BLaER1 treated with 17β-estradiol and CSF1 and Interleukin-3, amounts not matched to agents 10 nM and 100 nM (cell line): ENCODE measurements around the gene LARP4.

Experiments used
- H3K27ac ChIP-seq, 11 experiments: shearing (Covaris generic); formaldehyde crosslinking; 2 replicates each; pipeline ENCODE4 v1.8.1; 2022
- H3K27me3 ChIP-seq, 11 experiments: shearing (Covaris generic); formaldehyde crosslinking; 2 replicates each; pipeline ENCODE4 v1.8.1; 2022
- H3K36me3 ChIP-seq, 11 experiments: shearing (Covaris generic); formaldehyde crosslinking; 2 replicates each; pipeline ENCODE4 v1.8.1; 2022
- H3K4me1 ChIP-seq, 10 experiments: shearing (Covaris generic); formaldehyde crosslinking; 2 replicates each; pipeline ENCODE4 v1.8.1; 2022
- H3K4me2 ChIP-seq, 11 experiments: shearing (Covaris generic); formaldehyde crosslinking; 2 replicates each; pipeline ENCODE4 v1.8.1; 2022
- H3K4me3 ChIP-seq, 10 experiments: shearing (Covaris generic); formaldehyde crosslinking; 2 replicates each; pipeline ENCODE4 v1.8.1; 2022
- H3K9ac ChIP-seq, 11 experiments: shearing (Covaris generic); formaldehyde crosslinking; 2 replicates each; pipeline ENCODE4 v1.8.1; 2022
- H3K9me3 ChIP-seq, 11 experiments: shearing (Covaris generic); formaldehyde crosslinking; replicated peaks in 1 of 11; 2 replicates each; pipeline ENCODE4 v1.8.1; 2022
- H4K20me1 ChIP-seq, 11 experiments: shearing (Covaris generic); formaldehyde crosslinking; 2 replicates each; pipeline ENCODE4 v1.8.1; 2022
- Cebpa-rat ChIP-seq, 11 experiments: shearing (Covaris generic); IDR thresholded peaks; 2 replicates each; pipeline ENCODE4 v1.8.1; 2022

Gene LARP4

GRCh38 chr12:50508414-50508813 lies 107.7 kb downstream of the LARP4 start:
- Histone ChIP-seq H3K4me3 (peak overlapping the region in 2 of 10 experiments; percentile 90 to 97; a peak in 4 of 20 replicates), H3K27me3 (no peaks in the 10 kb centered on the region), H3K9me3 (0 out of 22 replicates have a peak, but pooled peaks cover 0 to 7% (median 0%) of the 10 kb centered on the region in 11 experiments), H3K4me1 (peaks cover 28 to 75% (median 52%) of the 10 kb centered on the region in 10 experiments), H3K4me2 (peak overlapping the region in 10 of 11 experiments; percentile 11 to 96 (median 86); a peak in 17 of 22 replicates), H3K27ac (peak overlapping the region in 3 of 11 experiments; percentile 17 to 32 (median 19); a peak in 2 of 22 replicates), H3K36me3 (peaks cover 4 to 53% (median 27%) of the 10 kb centered on the region in 11 experiments; a peak in 14 of 22 replicates), H3K9ac (peak overlapping the region in 5 of 11 experiments; percentile 7 to 99 (median 29); a peak in 5 of 22 replicates), H4K20me1 (peaks cover 38 to 72% (median 66%) of the 10 kb centered on the region in 11 experiments; a peak in 19 of 22 replicates)
- no peak for TF ChIP-seq Cebpa-rat (IDR thresholded peaks at IDR 0.05)

- Histone ChIP-seq H3K27me3 (no peaks in the 10 kb centered on the region), H3K4me1 (peaks cover 32 to 82% (median 59%) of the 10 kb centered on the region in 10 experiments), H3K9ac (peak overlapping the region in 5 of 11 experiments; percentile 7 to 99 (median 33); a peak in 5 of 22 replicates), H3K36me3 (peaks cover 4 to 59% (median 30%) of the 10 kb centered on the region in 11 experiments; a peak in 14 of 22 replicates), H3K27ac (peak overlapping the region in 4 of 11 experiments; percentile 19 to 32 (median 22); a peak in 3 of 22 replicates), H3K4me2 (peak overlapping the region in 10 of 11 experiments; percentile 11 to 96 (median 86); a peak in 18 of 22 replicates), H3K4me3 (peak overlapping the region in 2 of 10 experiments; percentile 90 to 97; a peak in 3 of 20 replicates), H3K9me3 (0 out of 22 replicates have a peak, but pooled peaks cover 0 to 7% (median 0%) of the 10 kb centered on the region in 11 experiments), H4K20me1 (peaks cover 40 to 79% (median 73%) of the 10 kb centered on the region in 11 experiments; a peak in 19 of 22 replicates)
- TF ChIP-seq Cebpa-rat (IDR thresholded peaks at IDR 0.05): no peak
Observed at GRCh38 chr12:50508970-50509663, 108.4 kb downstream of the LARP4 start.

GRCh38 chr12:50514526-50515276 lies 114.0 kb downstream of the LARP4 start:
- Histone ChIP-seq H3K4me3 (peak overlapping the region in 2 of 10 experiments; percentile 3 to 24; a peak in 2 of 20 replicates), H3K4me2 (peak overlapping the region in 9 of 11 experiments; percentile 3 to 99 (median 83); a peak in 16 of 22 replicates), H3K4me1 (peaks cover 23 to 100% (median 81%) of the 10 kb centered on the region in 10 experiments), H3K9me3 (peaks cover 0 to 7% (median 0%) of the 10 kb centered on the region in 11 experiments; a peak in 1 of 22 replicates), H3K9ac (peak overlapping the region in 2 of 11 experiments; percentile 15 to 18; a peak in 1 of 22 replicates), H3K27me3 (no peaks in the 10 kb centered on the region), H3K36me3 (peaks cover 4 to 53% (median 25%) of the 10 kb centered on the region in 11 experiments; a peak in 13 of 22 replicates), H3K27ac (peak overlapping the region in 8 of 11 experiments; percentile 3 to 93 (median 50); a peak in 10 of 22 replicates), H4K20me1 (peaks cover 16 to 72% (median 58%) of the 10 kb centered on the region in 11 experiments; a peak in 19 of 22 replicates)
- TF ChIP-seq Cebpa-rat (IDR thresholded peaks at IDR 0.05): no peak

- Histone ChIP-seq H3K4me3 (peak overlapping the region in 2 of 10 experiments; percentile 3 to 28; a peak in 2 of 20 replicates), H3K9me3 (peaks cover 0 to 7% (median 0%) of the 10 kb centered on the region in 11 experiments; a peak in 1 of 22 replicates), H3K4me1 (peaks cover 31 to 100% (median 82%) of the 10 kb centered on the region in 10 experiments), H3K27me3 (no peaks in the 10 kb centered on the region), H3K4me2 (peak overlapping the region in 7 of 11 experiments; percentile 45 to 99 (median 91); a peak in 14 of 22 replicates), H3K27ac (peak overlapping the region in 8 of 11 experiments; percentile 3 to 94 (median 92); a peak in 12 of 22 replicates), H3K9ac (no peak overlapping the region; a peak in 3 of 22 replicates), H4K20me1 (peaks cover 8 to 69% (median 58%) of the 10 kb centered on the region in 11 experiments; a peak in 19 of 22 replicates), H3K36me3 (peaks cover 4 to 50% (median 25%) of the 10 kb centered on the region in 11 experiments; a peak in 13 of 22 replicates)
- no peak for TF ChIP-seq Cebpa-rat (IDR thresholded peaks at IDR 0.05)
Observed at GRCh38 chr12:50515587-50515986, 114.9 kb downstream of the LARP4 start.

- Histone ChIP-seq H3K9ac (peak overlapping the region in 10 of 11 experiments; percentile 30 to 80 (median 75); a peak in 19 of 22 replicates), H3K4me2 (peak overlapping the region; percentile 52 to 99 (median 85))
Observed at GRCh38 chr12:50517421-50518048, 116.8 kb downstream of the LARP4 start.

GRCh38 chr12:50518090-50518489 lies 117.4 kb downstream of the LARP4 start:
- peak overlapping the region; percentile 52 to 99 (median 85) for H3K4me2 ChIP-seq
- peak overlapping the region in 10 of 11 experiments; percentile 63 to 94 (median 91); a peak in 18 of 22 replicates for H3K27ac ChIP-seq

More at GRCh38 chr12:50517421-50518048, 116.8 kb downstream of the LARP4 start:
- peak overlapping the region; percentile 4 to 94 (median 90); a peak in 21 of 22 replicates for H3K27ac ChIP-seq
- peaks cover 6 to 69% (median 43%) of the 10 kb centered on the region in 11 experiments; a peak in 18 of 22 replicates for H4K20me1 ChIP-seq
- H3K4me3 ChIP-seq: peak overlapping the region in 8 of 10 experiments; percentile 25 to 55 (median 38); a peak in 13 of 20 replicates
- 0 out of 22 replicates have a peak, but pooled peaks of 1 of the 11 experiments have one; percentile 19 for TF ChIP-seq Cebpa-rat (IDR thresholded peaks at IDR 0.05)
- H3K27me3 ChIP-seq: no peaks in the 10 kb centered on the region
- H3K4me1 ChIP-seq: peaks cover 37 to 99% (median 88%) of the 10 kb centered on the region in 10 experiments
- H3K36me3 ChIP-seq: peaks cover 4 to 46% (median 19%) of the 10 kb centered on the region in 11 experiments; a peak in 19 of 22 replicates
- peaks cover 0 to 15% (median 8%) of the 10 kb centered on the region in 11 experiments; a peak in 17 of 22 replicates for H3K9me3 ChIP-seq

GRCh38 chr12:50519353-50519752 lies 118.7 kb downstream of the LARP4 start:
- Histone ChIP-seq H3K4me1 (peaks cover 33 to 99% (median 75%) of the 10 kb centered on the region in 10 experiments), H3K27me3 (no peaks in the 10 kb centered on the region), H3K36me3 (peaks cover 5 to 54% (median 32%) of the 10 kb centered on the region in 11 experiments; a peak in 21 of 22 replicates), H3K9me3 (peaks cover 0 to 29% (median 23%) of the 10 kb centered on the region in 11 experiments; a peak in 18 of 22 replicates), H3K9ac (peak overlapping the region in 3 of 11 experiments; percentile 58 to 74 (median 70); a peak in 4 of 22 replicates), H3K4me3 (no peak overlapping the region), H4K20me1 (peaks cover 0 to 62% (median 31%) of the 10 kb centered on the region in 11 experiments; a peak in 14 of 22 replicates), H3K27ac (peak overlapping the region in 8 of 11 experiments; percentile 60 to 94 (median 92); a peak in 13 of 22 replicates), H3K4me2 (peak overlapping the region in 7 of 11 experiments; percentile 70 to 99 (median 91); a peak in 13 of 22 replicates)
- no peak for TF ChIP-seq Cebpa-rat (IDR thresholded peaks at IDR 0.05)

More at GRCh38 chr12:50518090-50518489, 117.4 kb downstream of the LARP4 start:
- peaks cover 0 to 46% (median 21%) of the 10 kb centered on the region in 11 experiments; a peak in 21 of 22 replicates for H3K36me3 ChIP-seq
- H3K27me3 ChIP-seq: no peaks in the 10 kb centered on the region
- peak overlapping the region in 9 of 11 experiments; percentile 6 to 80 (median 73); a peak in 14 of 22 replicates for H3K9ac ChIP-seq
- peaks cover 0 to 18% (median 14%) of the 10 kb centered on the region in 11 experiments; a peak in 18 of 22 replicates for H3K9me3 ChIP-seq
- no peak for TF ChIP-seq Cebpa-rat (IDR thresholded peaks at IDR 0.05)
- H3K4me3 ChIP-seq: peak overlapping the region in 6 of 10 experiments; percentile 3 to 50 (median 30); a peak in 11 of 20 replicates
- peaks cover 37 to 99% (median 83%) of the 10 kb centered on the region in 10 experiments for H3K4me1 ChIP-seq
- peaks cover 2 to 66% (median 38%) of the 10 kb centered on the region in 11 experiments; a peak in 16 of 22 replicates for H4K20me1 ChIP-seq
